Activated CD4-positive, CD25-positive, alpha-beta regulatory T cell treated with anti-CD3 and anti-CD28 coated beads, Interleukin-2, amount 50 U/mL, for 16 hours (primary cell): ENCODE measurements around the gene VEGFB.

ENCODE experiments used
- DNase-seq: peaks from one replicate; pipeline ENCODE4 v3.0.0-alpha.2; 2020; ENCODE audit warnings: low read depth, low spot score

The VEGFB gene

GRCh38 chr11:64283092-64283491 is 48.7 kb downstream of the VEGFB start:
- no peak for DNase-seq

- peak; percentile 86 for DNase-seq
These were observed 49.9 kb downstream of the VEGFB start, which contains the start of gene BAD for GRCh38 chr11:64284048-64284961. Gene BAD, minus strand, starts transcription at chr11:64284665. Its CDS starts 297 bp downstream, at chr11:64284368.

GRCh38 chr11:64284962-64285884 is 50.8 kb downstream of the VEGFB start, which contains the start of gene GPR137:
Gene GPR137, plus strand, starts transcription at chr11:64285848. Its CDS starts 677 bp downstream, at chr11:64286525.
- peak; percentile 84 for DNase-seq

- DNase-seq: no peak
These were observed 51.8 kb downstream of the VEGFB start for GRCh38 chr11:64285885-64286800.

GRCh38 chr11:64286801-64287159 is 52.4 kb downstream of the VEGFB start:
- no peak for DNase-seq

- DNase-seq: no peak
These were observed 53.4 kb downstream of the VEGFB start for GRCh38 chr11:64287676-64288352.

- no peak for DNase-seq
These were observed 54.0 kb downstream of the VEGFB start for GRCh38 chr11:64288353-64288750.
